22Rv1 (cell line): ENCODE results near the gene IMMP2L.

Source experiments
- ZFX ChIP-seq: fragments of 450-650 bp; IDR thresholded peaks from 2 replicates; pipeline ENCODE4 v1.6.1; 2017; ENCODE audit warnings: antibody characterized with exemption, borderline replicate concordance
- TF ChIP-seq, protein P1 (sequence below): fragments of 450-650 bp; IDR thresholded peaks from 2 replicates; pipeline ENCODE4 v1.5.1; 2017; ENCODE audit warnings: mild to moderate bottlenecking

DNA sequence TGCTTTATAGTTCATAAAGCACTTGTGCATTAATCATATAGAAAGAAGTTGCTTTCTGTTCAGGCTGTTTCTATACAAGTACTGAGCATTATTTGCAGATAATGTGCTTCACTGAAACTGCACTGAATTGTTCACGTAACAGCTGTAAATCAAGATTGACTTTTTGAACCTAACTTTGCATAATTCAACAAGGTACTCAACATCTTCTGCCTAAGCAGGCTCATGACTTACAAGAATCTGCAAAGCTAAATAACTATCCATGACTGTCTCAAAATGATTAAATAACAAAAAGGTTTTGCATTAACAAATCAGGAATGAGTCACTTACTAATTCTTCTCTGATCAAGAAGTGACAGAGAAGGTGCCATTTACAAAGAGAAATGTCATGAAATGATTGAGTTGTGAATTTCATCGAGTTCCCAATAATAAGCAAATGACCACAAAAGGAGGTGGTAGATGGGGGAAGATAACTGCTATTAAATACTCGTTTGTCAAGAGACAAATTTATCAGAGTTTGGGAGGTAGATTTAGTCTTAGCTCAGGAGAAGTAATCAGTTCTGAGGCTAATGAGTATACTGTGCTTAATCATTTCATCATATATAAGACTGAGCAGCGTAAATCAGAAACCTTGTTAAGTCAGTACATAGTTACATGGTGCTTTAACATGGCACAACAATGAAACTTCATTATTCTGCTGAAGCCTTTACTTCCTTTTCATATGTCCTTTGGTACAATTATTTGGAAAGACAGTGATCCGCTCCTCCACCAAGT is 632.6 kb downstream of the IMMP2L start:
- TF ChIP-seq, protein P1, sequence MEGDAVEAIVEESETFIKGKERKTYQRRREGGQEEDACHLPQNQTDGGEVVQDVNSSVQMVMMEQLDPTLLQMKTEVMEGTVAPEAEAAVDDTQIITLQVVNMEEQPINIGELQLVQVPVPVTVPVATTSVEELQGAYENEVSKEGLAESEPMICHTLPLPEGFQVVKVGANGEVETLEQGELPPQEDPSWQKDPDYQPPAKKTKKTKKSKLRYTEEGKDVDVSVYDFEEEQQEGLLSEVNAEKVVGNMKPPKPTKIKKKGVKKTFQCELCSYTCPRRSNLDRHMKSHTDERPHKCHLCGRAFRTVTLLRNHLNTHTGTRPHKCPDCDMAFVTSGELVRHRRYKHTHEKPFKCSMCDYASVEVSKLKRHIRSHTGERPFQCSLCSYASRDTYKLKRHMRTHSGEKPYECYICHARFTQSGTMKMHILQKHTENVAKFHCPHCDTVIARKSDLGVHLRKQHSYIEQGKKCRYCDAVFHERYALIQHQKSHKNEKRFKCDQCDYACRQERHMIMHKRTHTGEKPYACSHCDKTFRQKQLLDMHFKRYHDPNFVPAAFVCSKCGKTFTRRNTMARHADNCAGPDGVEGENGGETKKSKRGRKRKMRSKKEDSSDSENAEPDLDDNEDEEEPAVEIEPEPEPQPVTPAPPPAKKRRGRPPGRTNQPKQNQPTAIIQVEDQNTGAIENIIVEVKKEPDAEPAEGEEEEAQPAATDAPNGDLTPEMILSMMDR = no peak
- TF ChIP-seq ZFX = no peak
